GM19395 (cell line): Measurements from ENCODE around the gene BTG2.
A peak's percentile ranks its signal among the peaks of the same experiment; 100 is the strongest.
"Not testable (repeated sequence)": the region's sequence is repeated elsewhere in the genome, so short reads cannot be mapped to it uniquely, and the experiment has no call there.

Experiments
- ATAC-seq: cut with Tn5 transposase; IDR thresholded peaks from one replicate; pipeline ENCODE4 v1.9.1; 2021; ENCODE audit warnings: mild to moderate bottlenecking, moderate library complexity; ENCODE audit not compliant: unreplicated experiment

The BTG2 gene

GRCh38 chr1:203311368-203312301 lies 6.3 kb downstream of the BTG2 start:
- no peak for ATAC-seq

DNA sequence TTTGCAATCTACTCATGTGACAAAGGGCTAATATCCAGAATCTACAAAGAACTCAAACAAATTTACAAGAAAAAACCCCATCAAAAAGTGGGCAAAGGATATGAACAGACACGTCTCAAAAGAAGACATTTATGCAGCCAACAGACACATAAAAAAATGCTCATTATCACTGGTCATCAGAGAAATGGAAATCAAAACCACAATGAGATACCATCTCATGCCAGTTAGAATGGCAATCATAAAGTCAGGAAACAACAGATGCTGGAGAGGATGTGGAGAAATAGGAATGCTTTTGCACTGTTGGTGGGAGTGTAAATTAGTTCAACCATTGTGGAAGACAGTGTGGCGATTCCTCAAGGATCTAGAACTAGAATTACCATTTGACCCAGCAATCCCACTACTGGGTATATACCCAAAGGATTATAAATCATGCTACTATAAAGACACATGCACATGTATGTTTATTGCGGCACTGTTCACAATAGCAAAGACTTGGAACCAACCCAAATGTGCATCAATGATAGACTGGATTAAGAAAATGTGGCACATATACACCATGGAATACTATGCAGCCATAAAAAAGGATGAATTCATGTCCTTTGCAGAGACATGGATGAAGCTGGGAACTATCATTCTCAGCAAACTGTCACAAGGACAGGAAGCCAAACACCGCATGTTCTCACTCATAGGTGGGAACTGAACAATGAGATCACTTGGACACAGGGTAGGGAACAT lies 8.9 kb downstream of the BTG2 start:
- not testable (repeated sequence) for ATAC-seq

DNA sequence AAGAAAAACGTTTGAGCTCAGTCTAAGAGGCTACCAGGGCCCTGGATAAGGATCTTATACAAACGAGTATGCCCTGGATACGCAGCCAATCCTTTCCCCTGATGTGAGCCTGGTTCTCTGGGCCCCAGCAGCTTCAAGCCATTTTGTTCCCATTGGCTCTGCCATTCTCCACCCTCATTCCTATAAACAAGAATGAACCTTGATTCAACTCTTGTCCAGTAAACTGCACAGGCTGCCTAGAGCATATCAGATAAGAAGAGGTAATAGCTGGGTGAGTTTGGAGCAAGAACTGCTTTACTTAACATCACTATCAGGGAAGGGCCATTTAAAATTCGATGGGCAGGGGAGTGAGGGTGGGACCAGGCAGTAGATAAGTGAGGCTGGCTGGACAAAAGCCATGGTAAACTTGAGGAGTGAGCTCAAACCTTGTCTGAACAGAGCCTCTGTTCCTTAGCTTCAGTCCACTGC lies 11.3 kb downstream of the BTG2 start:
- ATAC-seq = no peak

DNA sequence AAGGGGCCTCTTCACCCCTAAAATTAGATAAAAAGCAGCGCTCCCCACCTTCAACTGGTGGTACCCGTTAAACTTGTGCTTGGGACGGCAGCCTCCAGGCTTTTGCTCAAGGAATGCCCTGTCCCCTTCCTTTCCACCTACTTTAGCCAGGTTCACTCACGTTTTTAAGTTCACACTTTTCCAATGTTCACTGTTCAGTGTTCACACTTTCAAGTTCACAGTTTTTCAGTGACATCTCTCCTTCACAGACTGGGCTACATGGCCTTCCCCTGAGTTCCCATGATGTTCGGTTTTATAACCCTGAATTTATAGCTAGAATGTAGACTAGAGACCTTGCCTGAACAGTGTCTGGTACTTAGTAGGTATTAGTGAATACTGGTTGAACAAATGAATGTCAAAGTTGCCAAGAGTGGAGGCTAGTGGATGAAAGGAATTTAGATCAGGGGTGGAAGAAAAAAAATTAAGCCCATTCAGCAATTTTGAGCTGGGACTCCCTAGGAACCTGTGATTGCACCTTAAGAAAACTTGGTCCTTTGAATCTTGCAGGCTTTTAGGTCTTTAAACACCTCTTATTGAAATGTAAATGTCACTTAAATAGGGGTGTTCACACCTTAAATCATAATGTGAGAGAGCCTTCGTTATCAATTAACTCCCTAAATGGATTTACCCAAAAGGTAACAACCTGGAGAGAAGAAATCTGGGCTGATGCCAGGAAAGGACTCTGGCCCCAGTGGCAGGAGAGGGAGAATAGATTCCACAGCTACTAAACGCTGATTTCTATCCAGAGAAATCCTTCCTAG lies 12.3 kb downstream of the BTG2 start:
- no peak for ATAC-seq

GRCh38 chr1:203318229-203318517 lies 12.9 kb downstream of the BTG2 start:
- no peak for ATAC-seq

DNA sequence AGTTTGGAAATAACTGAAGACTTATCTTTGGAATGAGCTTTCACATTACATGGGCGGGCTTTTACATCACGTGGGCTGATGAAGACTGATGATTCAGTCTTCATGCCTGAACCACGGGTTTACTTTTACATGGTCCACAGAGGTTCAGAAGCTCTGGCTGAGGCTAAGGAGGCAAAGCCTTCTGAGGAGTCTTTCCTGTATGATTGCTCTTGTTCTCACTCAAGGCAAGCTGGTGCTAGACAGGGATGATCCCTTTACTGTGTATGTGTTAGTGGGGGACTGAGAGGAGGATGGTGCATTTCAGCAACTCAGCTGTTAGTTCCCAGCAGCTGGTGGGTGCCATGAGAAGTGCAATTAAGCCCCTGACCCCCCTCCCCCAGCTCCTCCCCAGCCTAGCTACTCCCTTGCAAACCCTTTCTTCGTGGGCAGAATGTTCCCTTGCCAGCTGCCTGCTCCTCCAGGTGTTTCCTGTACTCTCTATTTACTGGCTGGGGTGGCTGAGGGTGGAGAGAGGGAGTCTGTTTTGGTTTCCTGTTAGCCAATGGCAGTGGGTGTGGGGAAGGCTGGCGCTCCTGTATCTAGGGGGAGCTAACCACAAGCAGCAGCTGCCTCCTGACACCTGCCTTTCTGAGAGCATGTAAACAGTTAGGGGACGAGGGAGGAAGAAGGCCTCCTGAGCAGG lies 15.4 kb downstream of the BTG2 start:
- ATAC-seq = peak; percentile 72

- ATAC-seq = peak; percentile 5
These were observed 16.1 kb downstream of the BTG2 start for GRCh38 chr1:203321273-203322052.

- ATAC-seq = no peak
These were observed 17.3 kb downstream of the BTG2 start for GRCh38 chr1:203322500-203323179.

GRCh38 chr1:203323587-203323986 lies 18.3 kb downstream of the BTG2 start:
- no peak for ATAC-seq

GRCh38 chr1:203324105-203325025 lies 19.0 kb downstream of the BTG2 start:
- no peak for ATAC-seq

DNA sequence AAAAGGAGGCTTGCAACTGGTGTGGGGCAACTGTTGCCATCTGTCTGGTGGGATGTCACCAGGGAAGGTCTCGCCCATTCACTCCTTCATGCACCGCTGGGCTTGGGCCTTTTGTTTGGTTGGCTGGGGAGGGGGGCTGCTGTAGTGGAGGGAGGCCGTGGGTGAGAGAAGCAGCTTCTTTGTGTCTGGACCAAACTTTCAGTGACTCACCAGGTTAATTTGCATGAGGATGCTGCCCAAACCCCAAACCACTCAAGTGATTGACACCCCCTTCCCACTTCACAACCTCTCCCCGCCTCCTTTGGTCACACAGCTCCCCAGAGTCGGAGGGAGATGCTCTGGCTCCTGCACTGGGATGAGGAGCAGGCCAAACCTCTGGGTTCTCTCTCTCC lies 19.7 kb downstream of the BTG2 start:
- ATAC-seq = peak; percentile 42

DNA sequence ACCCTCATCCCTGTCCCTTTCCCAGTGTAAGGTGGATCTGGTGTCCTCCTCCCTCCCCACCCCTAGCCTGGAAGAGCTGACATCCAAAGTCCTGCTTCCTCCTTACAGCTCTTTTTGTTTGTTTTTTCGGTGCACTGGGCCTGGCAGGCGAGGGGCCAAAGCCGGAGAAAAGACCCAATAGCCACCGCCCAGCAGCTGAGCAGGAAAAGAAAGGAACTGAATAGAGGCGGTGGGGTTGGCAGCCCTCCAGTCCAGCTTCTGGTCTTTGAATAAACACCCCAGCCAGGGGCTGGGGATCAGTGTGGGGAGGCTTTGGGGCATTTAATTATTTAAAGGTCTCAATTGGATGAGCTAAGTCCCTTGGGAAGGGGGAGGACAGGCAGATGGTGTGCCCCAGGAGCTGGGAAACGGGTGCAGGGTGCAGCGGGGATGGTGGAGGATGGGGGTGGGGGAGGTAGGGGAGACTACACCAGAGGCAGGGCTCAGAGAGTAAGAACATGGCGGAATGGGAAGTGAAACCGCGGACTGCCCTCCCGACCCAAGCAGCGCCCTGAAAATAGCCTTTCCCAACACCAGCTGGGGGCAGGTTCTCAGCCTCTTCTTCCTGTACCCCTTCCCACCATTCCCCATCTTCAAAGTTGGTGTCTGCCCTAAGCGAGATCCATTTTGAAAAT lies 20.2 kb downstream of the BTG2 start:
- ATAC-seq = no peak

- peak; percentile 75 for ATAC-seq
These were observed 21.7 kb downstream of the BTG2 start for GRCh38 chr1:203326830-203327683.

GRCh38 chr1:203327684-203328457 lies 22.6 kb downstream of the BTG2 start:
- ATAC-seq = peak; percentile 21

- no peak for ATAC-seq
These were observed 23.4 kb downstream of the BTG2 start for GRCh38 chr1:203328714-203329122.

DNA sequence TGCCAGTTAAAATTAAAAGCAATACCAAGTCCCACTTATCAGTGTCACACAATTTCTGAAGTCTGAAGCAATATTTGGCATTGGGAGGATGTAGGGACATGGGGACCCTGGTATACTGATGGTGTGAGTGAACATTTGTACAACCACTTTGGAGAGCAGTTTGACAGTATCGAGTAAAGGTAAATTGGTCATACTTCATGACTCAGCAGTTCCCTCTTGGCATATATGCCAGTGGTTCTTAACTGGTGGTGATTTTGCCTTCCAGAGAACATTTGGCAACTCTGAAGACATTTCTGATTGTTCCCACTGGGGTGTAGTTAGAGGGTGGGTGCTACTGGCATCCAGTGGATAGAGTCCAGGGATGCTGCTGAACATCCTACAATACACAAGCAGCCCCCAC lies 25.9 kb downstream of the BTG2 start:
- ATAC-seq = no peak
